HCT116 (cell line): Measurements from ENCODE around the gene IQCF6. TPM values are rescaled to one million over a fixed set of nuclear protein-coding genes. Genes with fewer than 3 reads are reported as not detected.
"Not testable (repeated sequence)": the region's sequence is repeated elsewhere in the genome, so short reads cannot be mapped to it uniquely, and the experiment has no call there.

Experiments used
- ATAC-seq: fragments of 200-7000 bp; cut with Tn5 transposase; 2 replicates; pipeline ENCODE4 v1.9.1; 2020; ENCODE audit warnings: mild to moderate bottlenecking, moderate library complexity
- BruUV-seq: library from RNA; stranded (reverse); fragments of 400-500 nt; replicated peaks from 2 replicates; lab custom pipeline; 2021; lab: Mats Ljungman, UMichigan
- CTCF ChIA-PET: fragments of 300-600 bp; sonication (Branson Sonifier 250); formaldehyde crosslinking; loops from one replicate; lab custom pipeline; 2021; ENCODE audit warnings: antibody characterized with exemption; lab: Charles Lee
- POLR2A ChIA-PET: fragments of 300-600, 350-600 bp; sonication (Branson Sonifier 250); formaldehyde crosslinking; loops from one replicate; lab custom pipeline; 2021; ENCODE audit warnings: antibody characterized with exemption; lab: Charles Lee
- RAD21 ChIA-PET, 2 experiments: fragments of 300-600 bp; sonication (Branson Sonifier 250); formaldehyde crosslinking; loops; one replicate each; lab custom pipeline; 2023; ENCODE audit warnings: low total read pairs in 2 of 2; ENCODE audit not compliant: uncharacterized antibody in 2 of 2, unreplicated experiment in 2 of 2, low non-redundant PET in 1 of 2; lab: Charles Lee
- DNase-seq: peaks from one replicate; pipeline ENCODE4 v3.0.0-alpha.2; 2010; ENCODE audit warnings: low read depth, low spot score
- H2AFZ ChIP-seq: fragments of 200-600 bp; shearing (Covaris generic), sonication (generic); 2 replicates; pipeline ENCODE4 v1.6.1; 2017; ENCODE audit warnings: low read depth, mixed run types, mixed read lengths, antibody characterized with exemption, low read length; ENCODE audit not compliant: poor library complexity, severe bottlenecking
- H3K27ac ChIP-seq: 2 replicates; pipeline ENCODE4 v1.5.1; 2012; ENCODE audit warnings: low read depth, low read length
- H3K27me3 ChIP-seq: fragments of 200-600 bp; sonication (generic); 2 replicates; pipeline ENCODE4 v1.6.1; 2016; ENCODE audit warnings: mixed run types, low read length, mixed read lengths; ENCODE audit not compliant: insufficient read depth
- H3K36me3 ChIP-seq, 2 experiments: fragments of 200-500 bp in 1 of 2; fragments of 200-600 bp in 1 of 2; sonication (Bioruptor generic) in 1 of 2; sonication (generic) in 1 of 2; 2 replicates each; pipeline versions ENCODE4 v1.5.1 to v1.6.1; 2014 to 2016; ENCODE audit warnings: low read length in 2 of 2, inconsistent platforms in 1 of 2, mixed read lengths in 1 of 2, mixed run types in 1 of 2; ENCODE audit not compliant: insufficient read depth in 2 of 2, control insufficient read depth in 1 of 2
- H3K4me1 ChIP-seq, 2 experiments: fragments of 200-600 bp in 1 of 2; sonication (generic) in 1 of 2; 2 replicates each; pipeline versions ENCODE4 v1.5.1 to v1.6.1; 2012 to 2017; ENCODE audit warnings: low read length in 2 of 2, inconsistent platforms in 1 of 2, mild to moderate bottlenecking in 1 of 2, mixed read lengths in 1 of 2, mixed run types in 1 of 2, moderate library complexity in 1 of 2; ENCODE audit not compliant: insufficient read depth in 2 of 2, control insufficient read depth in 1 of 2
- H3K4me2 ChIP-seq: fragments of 200-600 bp; sonication (generic); 2 replicates; pipeline ENCODE4 v1.6.1; 2017; ENCODE audit warnings: mixed run types, low read length, mixed read lengths
- H3K4me3 ChIP-seq, 2 experiments: fragments of 200-600 bp in 1 of 2; sonication (generic) in 1 of 2; replicated peaks in 1 of 2; 2 replicates each; pipeline ENCODE4 v1.5.1; 2011 to 2016; ENCODE audit warnings: low read length in 2 of 2, control low read depth in 1 of 2, low read depth in 1 of 2, mild to moderate bottlenecking in 1 of 2, mixed read lengths in 1 of 2, mixed run types in 1 of 2
- H3K79me2 ChIP-seq: fragments of 200-600 bp; sonication (generic); 2 replicates; pipeline ENCODE4 v1.6.1; 2017; ENCODE audit warnings: mild to moderate bottlenecking, mixed run types, low read length, moderate library complexity, mixed read lengths; ENCODE audit not compliant: insufficient read depth
- H3K9ac ChIP-seq: fragments of 200-600 bp; sonication (generic); 2 replicates; pipeline ENCODE4 v1.6.1; 2016; ENCODE audit warnings: low read length, mixed read lengths
- H3K9me2 ChIP-seq: fragments of 200-600 bp; sonication (generic), shearing (Covaris generic); 2 replicates; pipeline ENCODE4 v1.6.1; 2017; ENCODE audit warnings: mixed run types, mild to moderate bottlenecking, moderate library complexity; ENCODE audit not compliant: insufficient read depth
- H3K9me3 ChIP-seq, 2 experiments: fragments of 200-500 bp in 1 of 2; fragments of 200-600 bp in 1 of 2; sonication (Bioruptor generic) in 1 of 2; sonication (generic) in 1 of 2; 2 replicates each; pipeline ENCODE4 v1.6.1; 2014 to 2017; ENCODE audit warnings: low read length in 2 of 2, mixed read lengths in 2 of 2, inconsistent platforms in 1 of 2, low read depth in 1 of 2, mild to moderate bottlenecking in 1 of 2, mixed run types in 1 of 2, moderate library complexity in 1 of 2; ENCODE audit not compliant: control insufficient read depth in 1 of 2, insufficient read depth in 1 of 2
- H4K20me1 ChIP-seq: fragments of 200-600 bp; sonication (generic), shearing (Covaris generic); 2 replicates; pipeline ENCODE4 v1.6.1; 2017; ENCODE audit warnings: mixed run types, mild to moderate bottlenecking, moderate library complexity; ENCODE audit not compliant: insufficient read depth
- ATF3 ChIP-seq: IDR thresholded peaks from 2 replicates; pipeline ENCODE4 v1.6.1; 2012
- CBX3 ChIP-seq: IDR thresholded peaks from 2 replicates; pipeline ENCODE4 v1.6.1; 2012; ENCODE audit warnings: low read depth
- CEBPB ChIP-seq: IDR thresholded peaks from 2 replicates; pipeline ENCODE4 v1.6.1; 2012; ENCODE audit warnings: low read depth
- CTCF ChIP-seq, 3 experiments: fragments of 200-600 bp in 1 of 3; sonication (generic) in 1 of 3; IDR thresholded peaks in 2 of 3; conservative IDR thresholded peaks in 1 of 3; 2 replicates each; pipeline ENCODE4 v1.5.1; 2012 to 2017; ENCODE audit warnings: low read depth in 2 of 3, low read length in 2 of 3, antibody characterized with exemption in 1 of 3, borderline replicate concordance in 1 of 3, control low read depth in 1 of 3, mild to moderate bottlenecking in 1 of 3, mixed read lengths in 1 of 3, mixed run types in 1 of 3, moderate library complexity in 1 of 3; ENCODE audit not compliant: insufficient read depth in 1 of 3
- EGR1 ChIP-seq: IDR thresholded peaks from 2 replicates; pipeline ENCODE4 v1.6.1; 2012; ENCODE audit warnings: low read depth
- ELF1 ChIP-seq: IDR thresholded peaks from 2 replicates; pipeline ENCODE4 v1.6.1; 2012; ENCODE audit warnings: low read depth, borderline replicate concordance
- EZH2phosphoT487 ChIP-seq: fragments of 200-600 bp; IDR thresholded peaks from 2 replicates; pipeline ENCODE4 v1.6.1; 2018; ENCODE audit warnings: antibody characterized with exemption, borderline replicate concordance
- FOSL1 ChIP-seq: IDR thresholded peaks from 2 replicates; pipeline ENCODE4 v1.6.1; 2012; ENCODE audit warnings: low read depth
- POLR2A ChIP-seq: IDR thresholded peaks from 2 replicates; pipeline ENCODE4 v1.7.0; 2011; ENCODE audit warnings: borderline replicate concordance; ENCODE audit not compliant: insufficient read depth, insufficient read length; ENCODE audit errors: extremely low read depth
- REST ChIP-seq: IDR thresholded peaks from 2 replicates; pipeline ENCODE4 v1.6.1; 2012; ENCODE audit warnings: low read depth
- SIN3A ChIP-seq: IDR thresholded peaks from 2 replicates; pipeline ENCODE4 v1.6.1; 2012; ENCODE audit warnings: low read depth
- SRF ChIP-seq: IDR thresholded peaks from 2 replicates; pipeline ENCODE4 v1.6.1; 2012; ENCODE audit warnings: low read depth
- TCF7L2 ChIP-seq: IDR thresholded peaks from 2 replicates; pipeline ENCODE4 v1.7.0; 2011; ENCODE audit warnings: borderline replicate concordance, inconsistent platforms; ENCODE audit not compliant: insufficient read depth, insufficient read length; ENCODE audit errors: extremely low read depth
- intact Hi-C: fragments of 100-400 bp; cut with micrococcal nuclease; formaldehyde crosslinking; loops from 2 replicates; pipeline ENCODE4 v1.10.0; 2022
- total RNA-seq: library from RNA; stranded (reverse); gene quantifications from one replicate; pipeline ENCODE4 v1.2.1, GENCODE V29; 2021; ENCODE audit not compliant: unreplicated experiment

IQCF6 gene
- total RNA-seq, 1 experiment from 2014 or later: not detected

- H3K27ac ChIP-seq, H3K79me2 ChIP-seq, ATAC-seq, H3K4me3 ChIP-seq, CTCF ChIA-PET, RAD21 ChIA-PET, H3K36me3 ChIP-seq, H4K20me1 ChIP-seq, H3K4me1 ChIP-seq, H3K27me3 ChIP-seq, H3K9ac ChIP-seq, POLR2A ChIA-PET, DNase-seq, H3K9me2 ChIP-seq, H2AFZ ChIP-seq, H3K4me2 ChIP-seq, intact Hi-C loops, BruUV-seq, H3K9me3 ChIP-seq: not testable (repeated sequence)
These were observed 25.0 kb downstream of the IQCF6 start for GRCh38 chr3:51753763-51754750.

GRCh38 chr3:51751287-51751686 lies 27.8 kb downstream of the IQCF6 start:
- Histone ChIP-seq H3K27ac (no peak overlapping the region), H3K79me2 (no peaks in the 10 kb centered on the region)
- CTCF ChIA-PET: no interaction called here
- TF ChIP-seq CEBPB (no peak), ATF3 (no peak), REST (no peak), FOSL1 (no peak), EGR1 (no peak), TCF7L2 (no peak), CTCF (IDR thresholded peaks at IDR 0.05 in 2 of 3, conservative IDR thresholded peaks at IDR 0.05 in 1 of 3; ENCODE audit: borderline replicate concordance in 1 of 3, insufficient read depth in 1 of 3, low read depth in 2 of 3, low read length in 2 of 3) (no peak), SIN3A (no peak), SRF (no peak), CBX3 (no peak), EZH2phosphoT487 (no peak), POLR2A (no peak), ELF1 (no peak)

More at GRCh38 chr3:51751287-51751686, 27.8 kb downstream of the IQCF6 start:
- H3K27me3 ChIP-seq: no peaks in the 10 kb centered on the region
- H2AFZ ChIP-seq: no peak overlapping the region
- ATAC-seq (no peak), DNase-seq (no peak)
- intact Hi-C loops: no loop called here
- POLR2A ChIA-PET: no interaction called here
- BruUV-seq: no TSS peak
- H3K9me3 ChIP-seq: peaks cover 0 to 4% of the 10 kb centered on the region in 2 experiments; a peak in 1 of 4 replicates
- H3K4me2 ChIP-seq: no peak overlapping the region
- H3K9ac ChIP-seq: no peak overlapping the region
- H3K4me1 ChIP-seq: no peaks in the 10 kb centered on the region
- H3K9me2 ChIP-seq: no peaks in the 10 kb centered on the region
- no peaks in the 10 kb centered on the region for H4K20me1 ChIP-seq
- RAD21 ChIA-PET: no interaction called here
- no peak overlapping the region for H3K4me3 ChIP-seq
- no peaks in the 10 kb centered on the region for H3K36me3 ChIP-seq
